Loucy (cell line): ENCODE data around the gene SUSD6.

ENCODE experiments used
- EZH2phosphoT487 ChIP-seq: fragments of 200-600 bp; IDR thresholded peaks from 2 replicates; pipeline ENCODE4 v1.6.1; 2018; ENCODE audit warnings: antibody characterized with exemption, mild to moderate bottlenecking, moderate library complexity, borderline replicate concordance
- TF ChIP-seq, protein P1 (sequence below): fragments of 200-600 bp; sonication (generic); conservative IDR thresholded peaks from 2 replicates; pipeline ENCODE4 v1.5.1; 2014; ENCODE audit warnings: mild to moderate bottlenecking, antibody characterized with exemption, low read length

DNA sequence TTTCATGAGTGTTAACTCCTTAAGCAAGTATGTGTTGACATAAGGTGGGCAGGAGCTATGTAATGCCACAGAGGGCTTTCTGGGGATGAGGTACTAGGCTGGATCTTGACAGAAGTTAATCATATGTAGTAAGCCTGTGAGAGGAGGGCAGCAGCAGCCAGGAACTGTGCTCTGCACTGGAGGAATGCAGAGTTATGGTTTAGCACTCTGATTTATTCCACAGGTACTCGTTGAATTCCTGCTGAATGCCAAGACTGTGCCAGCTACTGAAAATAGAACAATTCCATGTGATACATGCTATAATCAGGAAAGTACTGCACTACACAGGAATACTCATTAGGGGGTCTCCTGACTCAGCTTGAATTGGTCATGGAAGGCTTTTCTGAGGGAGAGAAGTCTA is 58.7 kb downstream of the SUSD6 start:
- TF ChIP-seq, protein P1, sequence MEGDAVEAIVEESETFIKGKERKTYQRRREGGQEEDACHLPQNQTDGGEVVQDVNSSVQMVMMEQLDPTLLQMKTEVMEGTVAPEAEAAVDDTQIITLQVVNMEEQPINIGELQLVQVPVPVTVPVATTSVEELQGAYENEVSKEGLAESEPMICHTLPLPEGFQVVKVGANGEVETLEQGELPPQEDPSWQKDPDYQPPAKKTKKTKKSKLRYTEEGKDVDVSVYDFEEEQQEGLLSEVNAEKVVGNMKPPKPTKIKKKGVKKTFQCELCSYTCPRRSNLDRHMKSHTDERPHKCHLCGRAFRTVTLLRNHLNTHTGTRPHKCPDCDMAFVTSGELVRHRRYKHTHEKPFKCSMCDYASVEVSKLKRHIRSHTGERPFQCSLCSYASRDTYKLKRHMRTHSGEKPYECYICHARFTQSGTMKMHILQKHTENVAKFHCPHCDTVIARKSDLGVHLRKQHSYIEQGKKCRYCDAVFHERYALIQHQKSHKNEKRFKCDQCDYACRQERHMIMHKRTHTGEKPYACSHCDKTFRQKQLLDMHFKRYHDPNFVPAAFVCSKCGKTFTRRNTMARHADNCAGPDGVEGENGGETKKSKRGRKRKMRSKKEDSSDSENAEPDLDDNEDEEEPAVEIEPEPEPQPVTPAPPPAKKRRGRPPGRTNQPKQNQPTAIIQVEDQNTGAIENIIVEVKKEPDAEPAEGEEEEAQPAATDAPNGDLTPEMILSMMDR, result no peak
- TF ChIP-seq EZH2phosphoT487, result no peak
